ENCODE data around the gene TYW1B. TPM values are rescaled to one million over a fixed set of nuclear protein-coding genes. Genes with fewer than 3 reads are reported as not detected.

TYW1B gene
- total RNA-seq, result 0.76 and 0.98 TPM in 2 replicates

GRCh38 chr7:72827839-72828591 is at the start of gene TYW1B:
TSS of gene TYW1B (minus strand) at chr7:72828200. CDS start at chr7:72828075, 125 bp downstream.

Other genes with a start within 250 kb of the TYW1B start
- 15.1 and 15.5 TPM in 2 replicates for gene POM121, start 96.9 kb upstream of the TYW1B start, total RNA-seq
- gene TRIM74, start 141.3 kb upstream of the TYW1B start, total RNA-seq, result 0.13 and 0.16 TPM in 2 replicates
- not detected in 2 replicates for gene SPDYE8, start 201.6 kb upstream of the TYW1B start, total RNA-seq
- gene SPDYE11, start 229.7 kb upstream of the TYW1B start, total RNA-seq, result not detected in 2 replicates